ENCODE measurements around the gene ZCCHC8.

ZCCHC8 gene

GRCh38 chr12:122518908-122519307 lies 18.2 kb upstream of the ZCCHC8 start:
- H3K27ac ChIP-seq (ENCODE audit: low read length), result no peak overlapping the region
- no peaks in the 10 kb centered on the region for H3K27me3 ChIP-seq (ENCODE audit: low read depth, low read length)
- H4K20me1 ChIP-seq (ENCODE audit: insufficient read depth, low read length), result peaks cover 65% of the 10 kb centered on the region
- peaks cover 93% of the 10 kb centered on the region for H3K79me2 ChIP-seq (ENCODE audit: low read length)
- H3K9ac ChIP-seq (ENCODE audit: low read length), result no peak overlapping the region
- H2AFZ ChIP-seq (ENCODE audit: low read depth, low read length), result no peak overlapping the region
- no peaks in the 10 kb centered on the region for H3K9me3 ChIP-seq (ENCODE audit: insufficient read depth, low read length)
- H3K4me1 ChIP-seq (ENCODE audit: low read length), result peaks cover 16% of the 10 kb centered on the region
- H3K36me3 ChIP-seq (replicated peaks; ENCODE audit: low read depth, low read length), result peaks cover 89% of the 10 kb centered on the region
- no peak overlapping the region for H3K4me2 ChIP-seq (ENCODE audit: low read length)
- TF ChIP-seq CTCF (IDR thresholded peaks at IDR 0.05; ENCODE audit: low read depth, low read length) (no peak), EZH2phosphoT487 (IDR thresholded peaks at IDR 0.05; ENCODE audit: low read depth) (no peak)
- no peak overlapping the region for H3K4me3 ChIP-seq (ENCODE audit: low read length)

DNA sequence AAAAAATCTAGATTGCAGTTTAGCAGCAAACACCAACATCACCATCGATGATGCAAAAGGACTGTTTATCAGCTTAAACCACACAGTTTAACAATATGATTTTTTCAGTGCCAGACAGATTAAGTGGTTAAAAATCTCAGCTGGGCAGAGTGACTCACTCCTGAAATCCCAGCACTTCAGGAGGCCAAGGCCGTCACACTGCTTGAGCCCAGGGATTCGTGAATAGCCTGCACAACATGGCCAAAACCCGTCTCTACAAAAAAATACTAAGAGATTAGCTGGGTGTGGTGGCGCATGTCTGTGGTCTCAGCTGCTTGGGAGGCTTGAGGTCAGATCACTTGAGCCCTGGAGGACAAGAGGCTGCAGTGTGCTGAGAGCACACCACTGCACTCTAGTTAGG lies 17.1 kb upstream of the ZCCHC8 start:
- Histone ChIP-seq H2AFZ (ENCODE audit: low read depth, low read length) (no peak overlapping the region), H3K4me2 (ENCODE audit: low read length) (no peak overlapping the region), H4K20me1 (ENCODE audit: insufficient read depth, low read length) (peaks cover 61% of the 10 kb centered on the region), H3K27me3 (ENCODE audit: low read depth, low read length) (no peaks in the 10 kb centered on the region), H3K36me3 (replicated peaks; ENCODE audit: low read depth, low read length) (peaks cover 86% of the 10 kb centered on the region), H3K79me2 (ENCODE audit: low read length) (peaks cover 91% of the 10 kb centered on the region), H3K4me3 (ENCODE audit: low read length) (no peak overlapping the region), H3K9ac (ENCODE audit: low read length) (no peak overlapping the region), H3K4me1 (ENCODE audit: low read length) (peaks cover 6% of the 10 kb centered on the region), H3K27ac (ENCODE audit: low read length) (no peak overlapping the region), H3K9me3 (ENCODE audit: insufficient read depth, low read length) (no peaks in the 10 kb centered on the region)
- TF ChIP-seq EZH2phosphoT487 (IDR thresholded peaks at IDR 0.05; ENCODE audit: low read depth), result no peak
- TF ChIP-seq CTCF (IDR thresholded peaks at IDR 0.05; ENCODE audit: low read depth, low read length), result no peak

DNA sequence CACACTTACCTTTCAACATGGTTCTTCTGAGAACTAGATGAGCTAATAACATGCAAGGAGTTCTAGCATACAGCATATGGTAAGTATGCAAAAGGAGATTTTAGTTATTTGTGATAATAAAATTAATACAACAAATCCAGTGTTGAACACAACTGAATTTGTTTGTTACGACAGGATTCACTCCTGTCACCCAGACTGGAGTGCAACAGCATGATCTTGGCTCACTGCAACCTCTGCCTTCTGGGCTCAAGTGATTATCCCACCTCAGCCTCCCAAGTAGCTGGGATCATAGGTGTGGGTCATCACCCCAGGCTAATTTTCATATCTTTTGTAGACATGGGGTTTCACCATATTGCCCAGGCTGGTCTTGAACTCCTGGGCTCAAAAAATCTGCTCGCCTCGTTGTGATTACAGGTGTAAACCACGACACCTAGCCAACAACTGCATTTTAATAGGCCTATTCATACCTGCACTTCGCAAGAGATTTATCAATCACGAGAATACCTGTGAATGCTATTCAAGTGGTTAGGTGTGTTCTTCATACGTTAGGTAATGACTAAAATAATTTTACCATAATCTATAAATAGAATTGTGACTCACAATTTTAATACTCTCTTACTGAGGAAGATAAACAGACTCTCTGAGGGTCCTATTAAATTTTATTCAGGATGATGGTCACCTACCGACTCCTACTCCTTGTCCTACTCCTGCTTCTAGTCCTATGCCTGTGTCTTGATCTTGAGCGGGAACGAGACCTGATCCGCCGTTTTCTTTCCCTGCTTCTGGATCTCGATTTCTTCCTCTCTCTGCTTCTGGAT lies 16.0 kb upstream of the ZCCHC8 start:
- Histone ChIP-seq H3K4me1 (ENCODE audit: low read length) (no peaks in the 10 kb centered on the region), H2AFZ (ENCODE audit: low read depth, low read length) (no peak overlapping the region), H3K79me2 (ENCODE audit: low read length) (peaks cover 91% of the 10 kb centered on the region), H3K4me3 (ENCODE audit: low read length) (no peak overlapping the region), H3K4me2 (ENCODE audit: low read length) (no peak overlapping the region), H3K36me3 (replicated peaks; ENCODE audit: low read depth, low read length) (peaks cover 85% of the 10 kb centered on the region), H4K20me1 (ENCODE audit: insufficient read depth, low read length) (peaks cover 60% of the 10 kb centered on the region), H3K27ac (ENCODE audit: low read length) (no peak overlapping the region), H3K9ac (ENCODE audit: low read length) (no peak overlapping the region), H3K9me3 (ENCODE audit: insufficient read depth, low read length) (no peaks in the 10 kb centered on the region), H3K27me3 (ENCODE audit: low read depth, low read length) (no peaks in the 10 kb centered on the region)
- TF ChIP-seq EZH2phosphoT487 (IDR thresholded peaks at IDR 0.05; ENCODE audit: low read depth) (no peak), CTCF (IDR thresholded peaks at IDR 0.05; ENCODE audit: low read depth, low read length) (no peak)

DNA sequence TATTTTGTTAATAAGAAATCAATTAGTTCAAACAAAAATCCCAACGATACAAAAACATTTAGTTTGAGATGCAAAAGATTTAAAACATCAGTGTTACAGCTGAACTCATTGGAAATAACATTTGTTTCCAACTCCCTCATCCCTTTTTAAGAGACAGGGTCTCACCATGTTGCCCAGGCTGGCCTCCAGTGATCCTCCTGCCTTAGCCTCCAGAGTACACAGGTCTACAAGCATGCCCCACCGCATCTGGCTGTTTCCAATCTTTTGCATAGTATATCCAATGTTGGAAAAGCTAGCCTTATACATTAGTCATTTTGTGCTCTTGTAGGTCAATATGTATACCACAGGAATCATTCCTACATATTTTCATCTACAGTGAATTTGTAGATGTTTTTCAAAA lies 14.5 kb upstream of the ZCCHC8 start:
- Histone ChIP-seq H3K4me2 (ENCODE audit: low read length) (no peak overlapping the region), H4K20me1 (ENCODE audit: insufficient read depth, low read length) (peaks cover 53% of the 10 kb centered on the region), H3K4me3 (ENCODE audit: low read length) (no peak overlapping the region), H3K36me3 (replicated peaks; ENCODE audit: low read depth, low read length) (peaks cover 85% of the 10 kb centered on the region), H3K4me1 (ENCODE audit: low read length) (no peaks in the 10 kb centered on the region), H2AFZ (ENCODE audit: low read depth, low read length) (no peak overlapping the region), H3K27ac (ENCODE audit: low read length) (no peak overlapping the region), H3K9me3 (ENCODE audit: insufficient read depth, low read length) (no peaks in the 10 kb centered on the region), H3K9ac (ENCODE audit: low read length) (no peak overlapping the region), H3K79me2 (ENCODE audit: low read length) (peaks cover 90% of the 10 kb centered on the region), H3K27me3 (ENCODE audit: low read depth, low read length) (no peaks in the 10 kb centered on the region)
- no peak for TF ChIP-seq CTCF (IDR thresholded peaks at IDR 0.05; ENCODE audit: low read depth, low read length)
- no peak for TF ChIP-seq EZH2phosphoT487 (IDR thresholded peaks at IDR 0.05; ENCODE audit: low read depth)

Measured in OCI-LY3 (cell line).